ENCODE data around the gene GABPB1. TPM values are rescaled to one million over a fixed set of nuclear protein-coding genes. Genes with fewer than 3 reads are reported as not detected.

Gene GABPB1
- polyA plus RNA-seq, 3 donors, result 12.9 to 15.1 (median 14.9) TPM

- Mint-ChIP-seq H3K4me3 (peak overlapping the region; percentile 93 to 96), H3K9me3 (peaks cover 0 to under 1% (median 0%) of the 10 kb centered on the region in 7 donors), H3K27me3 (ENCODE audit: low read depth in 3 of 3) (no peaks in the 10 kb centered on the region), H3K36me3 (peaks cover 23 to 27% of the 10 kb centered on the region in 2 donors), H3K27ac (peak overlapping the region; percentile 99 to 100 (median 99)), H3K4me1 (peaks cover 43% of the 10 kb centered on the region)
- Histone ChIP-seq H3K4me3 (replicated peaks in 1 of 3; ENCODE audit: low read depth in 2 of 3, low read length in 3 of 3) (peak overlapping the region; percentile 75 to 90 (median 84)), H3K27ac (ENCODE audit: low read depth in 1 of 2, low read length in 2 of 2) (peak overlapping the region; percentile 95 to 96), H3K79me2 (ENCODE audit: insufficient read depth, low read length) (peaks cover 90% of the 10 kb centered on the region), H3K9ac (ENCODE audit: insufficient read depth, low read length, poor library complexity, severe bottlenecking) (peak overlapping the region; percentile 100), H3K27me3 (ENCODE audit: control insufficient read depth in 2 of 2, insufficient read depth in 2 of 2, low read length in 2 of 2) (no peaks in the 10 kb centered on the region), H3K9me3 (replicated peaks in 1 of 2; ENCODE audit: control insufficient read depth in 1 of 2, insufficient read depth in 1 of 2, low read length in 2 of 2) (no peaks in the 10 kb centered on the region), H3K4me1 (ENCODE audit: control insufficient read depth in 1 of 2, insufficient read depth in 2 of 2, low read length in 2 of 2) (peaks cover 40 to 50% of the 10 kb centered on the region in 2 donors), H2AFZ (ENCODE audit: insufficient read depth, low read depth, low read length, poor library complexity, severe bottlenecking) (peak overlapping the region; percentile 91), H3K4me2 (replicated peaks; ENCODE audit: extremely low read depth, low read length, poor library complexity, severe bottlenecking) (peak overlapping the region; percentile 95), H4K20me1 (ENCODE audit: insufficient read depth, low read length) (peaks cover 20% of the 10 kb centered on the region), H3K36me3 (replicated peaks in 1 of 2; ENCODE audit: control insufficient read depth in 1 of 2, insufficient read depth in 2 of 2, low read length in 2 of 2) (peaks cover 0 to 7% of the 10 kb centered on the region in 2 donors)
- TF ChIP-seq, protein P1, sequence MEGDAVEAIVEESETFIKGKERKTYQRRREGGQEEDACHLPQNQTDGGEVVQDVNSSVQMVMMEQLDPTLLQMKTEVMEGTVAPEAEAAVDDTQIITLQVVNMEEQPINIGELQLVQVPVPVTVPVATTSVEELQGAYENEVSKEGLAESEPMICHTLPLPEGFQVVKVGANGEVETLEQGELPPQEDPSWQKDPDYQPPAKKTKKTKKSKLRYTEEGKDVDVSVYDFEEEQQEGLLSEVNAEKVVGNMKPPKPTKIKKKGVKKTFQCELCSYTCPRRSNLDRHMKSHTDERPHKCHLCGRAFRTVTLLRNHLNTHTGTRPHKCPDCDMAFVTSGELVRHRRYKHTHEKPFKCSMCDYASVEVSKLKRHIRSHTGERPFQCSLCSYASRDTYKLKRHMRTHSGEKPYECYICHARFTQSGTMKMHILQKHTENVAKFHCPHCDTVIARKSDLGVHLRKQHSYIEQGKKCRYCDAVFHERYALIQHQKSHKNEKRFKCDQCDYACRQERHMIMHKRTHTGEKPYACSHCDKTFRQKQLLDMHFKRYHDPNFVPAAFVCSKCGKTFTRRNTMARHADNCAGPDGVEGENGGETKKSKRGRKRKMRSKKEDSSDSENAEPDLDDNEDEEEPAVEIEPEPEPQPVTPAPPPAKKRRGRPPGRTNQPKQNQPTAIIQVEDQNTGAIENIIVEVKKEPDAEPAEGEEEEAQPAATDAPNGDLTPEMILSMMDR (IDR thresholded peaks at IDR 0.05), result no peak
- 0% methylated on average over 1 of the region's 8 CpGs for WGBS (ENCODE audit: insufficient coverage)
- intact Hi-C loops (cut with micrococcal nuclease), result loop anchor here (10.0 kb wide), 4 partner anchors 241 to 559 kb away; partner anchors contain the start of gene ATP8B4 (in 1 of the 2)
- no peak for DNase-seq
Measured at GRCh38 chr15:50355619-50355905, 564 bp upstream of the GABPB1 start.

- Mint-ChIP-seq H3K36me3 (peaks cover 17 to 18% of the 10 kb centered on the region in 2 donors), H3K4me1 (peaks cover 53% of the 10 kb centered on the region), H3K27me3 (ENCODE audit: low read depth in 3 of 3) (no peaks in the 10 kb centered on the region), H3K4me3 (peak overlapping the region; percentile 93 to 96), H3K27ac (peak overlapping the region; percentile 99 to 100 (median 99)), H3K9me3 (no peaks in the 10 kb centered on the region)
- Histone ChIP-seq H4K20me1 (ENCODE audit: insufficient read depth, low read length) (peaks cover 27% of the 10 kb centered on the region), H3K27ac (ENCODE audit: low read depth in 1 of 2, low read length in 2 of 2) (peak overlapping the region; percentile 95 to 96), H3K4me2 (replicated peaks; ENCODE audit: extremely low read depth, low read length, poor library complexity, severe bottlenecking) (peak overlapping the region; percentile 95), H3K4me3 (replicated peaks in 1 of 3; ENCODE audit: low read depth in 2 of 3, low read length in 3 of 3) (peak overlapping the region; percentile 75 to 90 (median 84)), H2AFZ (ENCODE audit: insufficient read depth, low read depth, low read length, poor library complexity, severe bottlenecking) (peak overlapping the region; percentile 91), H3K9ac (ENCODE audit: insufficient read depth, low read length, poor library complexity, severe bottlenecking) (peak overlapping the region; percentile 100), H3K9me3 (replicated peaks in 1 of 2; ENCODE audit: control insufficient read depth in 1 of 2, insufficient read depth in 1 of 2, low read length in 2 of 2) (no peaks in the 10 kb centered on the region), H3K79me2 (ENCODE audit: insufficient read depth, low read length) (peaks cover 94% of the 10 kb centered on the region), H3K27me3 (ENCODE audit: control insufficient read depth in 2 of 2, insufficient read depth in 2 of 2, low read length in 2 of 2) (no peaks in the 10 kb centered on the region), H3K4me1 (ENCODE audit: control insufficient read depth in 1 of 2, insufficient read depth in 2 of 2, low read length in 2 of 2) (peaks cover 47 to 63% of the 10 kb centered on the region in 2 donors), H3K36me3 (replicated peaks in 1 of 2; ENCODE audit: control insufficient read depth in 1 of 2, insufficient read depth in 2 of 2, low read length in 2 of 2) (no peaks in the 10 kb centered on the region)
- TF ChIP-seq, protein P1 (IDR thresholded peaks at IDR 0.05), result no peak
- intact Hi-C loops (cut with micrococcal nuclease), result loop anchor here (5.0 to 10.0 kb wide), 5 partner anchors 68 to 561 kb away; partner anchors contain the start of genes USP8 (in 2 of the 2) and ATP8B4 (in 1 of the 2)
- under 1% methylated on average over 79 of the region's 79 CpGs for WGBS (ENCODE audit: insufficient coverage)
- DNase-seq, result peak; percentile 72 to 85 (median 72)
Measured at GRCh38 chr15:50353975-50354837, 792 bp downstream of the GABPB1 start.
